KOPT-K1 (cell line): ENCODE results near the gene PCDHB7.
"Not testable (repeated sequence)": the region's sequence is repeated elsewhere in the genome, so short reads cannot be mapped to it uniquely, and the experiment has no call there.

Source experiments
- H3K27ac ChIP-seq: fragments of 200-600 bp; sonication (generic); 2 replicates; pipeline ENCODE4 v1.5.1; 2016; ENCODE audit warnings: antibody characterized with exemption, mild to moderate bottlenecking, low read depth, low read length; ENCODE audit not compliant: poor library complexity, severe bottlenecking
- H3K36me3 ChIP-seq: fragments of 200-600 bp; sonication (generic); 2 replicates; pipeline ENCODE4 v1.5.1; 2017; ENCODE audit warnings: antibody characterized with exemption, mild to moderate bottlenecking, low read length, moderate library complexity; ENCODE audit not compliant: insufficient read depth
- H3K9me3 ChIP-seq: fragments of 200-600 bp; sonication (generic); 2 replicates; pipeline ENCODE4 v1.5.1; 2017; ENCODE audit warnings: antibody characterized with exemption, low read length, mild to moderate bottlenecking; ENCODE audit not compliant: insufficient read depth, poor library complexity, severe bottlenecking

Gene PCDHB7

GRCh38 chr5:141199359-141200235 lies 27.2 kb downstream of the PCDHB7 start, which contains the start of gene PCDHB11:
PCDHB11 (plus strand) TSS chr5:141199627; CDS start chr5:141199775, 148 bp downstream.
- no peaks in the 10 kb centered on the region for H3K36me3 ChIP-seq
- peaks cover 23% of the 10 kb centered on the region for H3K9me3 ChIP-seq
- H3K27ac ChIP-seq: no peak within 1 kb of the TSS

GRCh38 chr5:141201126-141201525 lies 28.7 kb downstream of the PCDHB7 start:
- H3K36me3 ChIP-seq, H3K27ac ChIP-seq: not testable (repeated sequence)
- H3K9me3 ChIP-seq: peaks cover 21% of the 10 kb centered on the region

GRCh38 chr5:141201646-141202045 lies 29.2 kb downstream of the PCDHB7 start:
- H3K27ac ChIP-seq, H3K36me3 ChIP-seq: not testable (repeated sequence)
- peaks cover 16% of the 10 kb centered on the region for H3K9me3 ChIP-seq

GRCh38 chr5:141208478-141208877 lies 36.0 kb downstream of the PCDHB7 start, which contains the start of gene PCDHB12:
PCDHB12 (plus strand) TSS chr5:141208719; CDS start chr5:141208908, 189 bp downstream.
- Histone ChIP-seq H3K27ac (no peak within 1 kb of the TSS), H3K36me3 (no peaks in the 10 kb centered on the region), H3K9me3 (no peaks in the 10 kb centered on the region)

DNA sequence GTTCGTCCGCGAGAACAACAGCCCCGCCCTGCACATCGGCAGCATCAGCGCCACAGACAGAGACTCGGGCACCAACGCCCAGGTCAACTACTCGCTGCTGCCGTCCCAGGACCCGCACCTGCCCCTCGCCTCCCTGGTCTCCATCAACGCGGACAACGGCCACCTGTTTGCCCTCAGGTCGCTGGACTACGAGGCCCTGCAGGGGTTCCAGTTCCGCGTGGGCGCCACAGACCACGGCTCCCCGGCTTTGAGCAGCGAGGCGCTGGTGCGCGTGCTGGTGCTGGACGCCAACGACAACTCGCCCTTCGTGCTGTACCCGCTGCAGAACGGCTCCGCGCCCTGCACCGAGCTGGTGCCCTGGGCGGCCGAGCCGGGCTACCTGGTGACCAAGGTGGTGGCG lies 37.8 kb downstream of the PCDHB7 start:
- not testable (repeated sequence) for H3K36me3 ChIP-seq, H3K9me3 ChIP-seq, H3K27ac ChIP-seq

DNA sequence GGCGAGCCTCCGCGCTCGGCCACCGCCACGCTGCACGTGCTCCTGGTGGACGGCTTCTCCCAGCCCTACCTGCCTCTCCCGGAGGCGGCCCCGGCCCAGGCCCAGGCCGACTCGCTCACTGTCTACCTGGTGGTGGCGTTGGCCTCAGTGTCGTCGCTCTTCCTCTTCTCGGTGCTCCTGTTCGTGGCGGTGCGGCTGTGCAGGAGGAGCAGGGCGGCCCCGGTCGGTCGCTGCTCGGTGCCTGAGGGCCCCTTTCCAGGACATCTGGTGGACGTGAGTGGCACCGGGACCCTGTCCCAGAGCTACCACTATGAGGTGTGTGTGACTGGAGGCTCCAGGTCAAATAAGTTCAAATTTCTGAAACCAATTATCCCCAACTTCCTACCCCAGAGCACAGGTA lies 38.4 kb downstream of the PCDHB7 start:
- not testable (repeated sequence) for H3K27ac ChIP-seq, H3K36me3 ChIP-seq, H3K9me3 ChIP-seq

GRCh38 chr5:141213656-141214339 lies 41.4 kb downstream of the PCDHB7 start, which contains the start of gene PCDHB13:
PCDHB13 (plus strand) TSS chr5:141213919; CDS start chr5:141214124, 205 bp downstream.
- H3K27ac ChIP-seq, H3K9me3 ChIP-seq, H3K36me3 ChIP-seq: not testable (repeated sequence)

DNA sequence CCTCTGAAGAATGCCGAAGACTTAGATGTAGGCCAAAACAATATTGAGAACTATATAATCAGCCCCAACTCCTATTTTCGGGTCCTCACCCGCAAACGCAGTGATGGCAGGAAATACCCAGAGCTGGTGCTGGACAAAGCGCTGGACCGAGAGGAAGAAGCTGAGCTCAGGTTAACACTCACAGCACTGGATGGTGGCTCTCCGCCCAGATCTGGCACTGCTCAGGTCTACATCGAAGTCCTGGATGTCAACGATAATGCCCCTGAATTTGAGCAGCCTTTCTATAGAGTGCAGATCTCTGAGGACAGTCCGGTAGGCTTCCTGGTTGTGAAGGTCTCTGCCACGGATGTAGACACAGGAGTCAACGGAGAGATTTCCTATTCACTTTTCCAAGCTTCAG lies 42.1 kb downstream of the PCDHB7 start:
- not testable (repeated sequence) for H3K27ac ChIP-seq, H3K9me3 ChIP-seq, H3K36me3 ChIP-seq

DNA sequence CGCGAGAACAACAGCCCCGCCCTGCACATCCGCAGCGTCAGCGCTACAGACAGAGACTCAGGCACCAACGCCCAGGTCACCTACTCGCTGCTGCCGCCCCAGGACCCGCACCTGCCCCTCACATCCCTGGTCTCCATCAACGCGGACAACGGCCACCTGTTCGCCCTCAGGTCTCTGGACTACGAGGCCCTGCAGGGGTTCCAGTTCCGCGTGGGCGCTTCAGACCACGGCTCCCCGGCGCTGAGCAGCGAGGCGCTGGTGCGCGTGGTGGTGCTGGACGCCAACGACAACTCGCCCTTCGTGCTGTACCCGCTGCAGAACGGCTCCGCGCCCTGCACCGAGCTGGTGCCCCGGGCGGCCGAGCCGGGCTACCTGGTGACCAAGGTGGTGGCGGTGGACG lies 43.1 kb downstream of the PCDHB7 start:
- H3K9me3 ChIP-seq, H3K36me3 ChIP-seq, H3K27ac ChIP-seq: not testable (repeated sequence)

DNA sequence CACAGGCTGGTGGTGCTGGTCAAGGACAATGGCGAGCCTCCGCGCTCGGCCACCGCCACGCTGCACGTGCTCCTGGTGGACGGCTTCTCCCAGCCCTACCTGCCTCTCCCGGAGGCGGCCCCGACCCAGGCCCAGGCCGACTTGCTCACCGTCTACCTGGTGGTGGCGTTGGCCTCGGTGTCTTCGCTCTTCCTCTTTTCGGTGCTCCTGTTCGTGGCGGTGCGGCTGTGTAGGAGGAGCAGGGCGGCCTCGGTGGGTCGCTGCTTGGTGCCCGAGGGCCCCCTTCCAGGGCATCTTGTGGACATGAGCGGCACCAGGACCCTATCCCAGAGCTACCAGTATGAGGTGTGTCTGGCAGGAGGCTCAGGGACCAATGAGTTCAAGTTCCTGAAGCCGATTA lies 43.6 kb downstream of the PCDHB7 start:
- not testable (repeated sequence) for H3K9me3 ChIP-seq, H3K36me3 ChIP-seq, H3K27ac ChIP-seq

DNA sequence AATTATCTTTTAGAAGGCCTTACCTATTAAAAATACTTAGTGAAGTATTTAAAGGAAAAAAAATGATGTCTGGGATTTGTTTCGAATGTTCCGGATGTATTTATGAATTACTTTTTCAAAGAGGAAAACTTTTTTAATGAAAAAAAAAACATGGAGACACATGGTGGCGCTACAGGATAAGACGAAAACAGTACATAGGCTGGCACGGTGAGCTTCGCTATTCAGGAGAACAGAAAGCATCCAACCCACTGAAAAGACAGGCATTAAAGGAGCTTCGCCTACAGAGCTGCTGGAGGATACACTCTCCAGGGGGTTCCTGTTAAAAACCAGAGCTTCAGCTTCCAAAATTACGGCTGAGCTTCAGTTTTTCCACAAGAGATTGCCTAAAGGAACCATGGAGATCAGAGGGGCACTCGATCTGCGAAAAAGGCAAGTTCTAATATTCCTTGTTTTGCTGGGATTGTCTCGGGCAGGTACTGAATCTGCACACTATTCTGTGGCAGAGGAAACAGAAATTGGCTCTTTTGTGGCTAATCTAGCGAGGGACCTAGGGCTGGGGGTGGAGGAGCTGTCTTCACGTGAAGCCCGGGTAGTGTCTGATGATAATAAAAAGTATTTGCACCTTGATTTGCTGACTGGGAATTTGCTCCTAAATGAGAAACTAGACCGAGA lies 50.8 kb downstream of the PCDHB7 start, which contains the start of gene PCDHB14:
Gene PCDHB14 (plus strand): TSS at position 232 of the 672 bp plus-strand sequence. CDS start 163 bp downstream, at position 395.
- no peaks in the 10 kb centered on the region for H3K36me3 ChIP-seq
- H3K9me3 ChIP-seq: no peaks in the 10 kb centered on the region
- H3K27ac ChIP-seq: no peak within 1 kb of the TSS

DNA sequence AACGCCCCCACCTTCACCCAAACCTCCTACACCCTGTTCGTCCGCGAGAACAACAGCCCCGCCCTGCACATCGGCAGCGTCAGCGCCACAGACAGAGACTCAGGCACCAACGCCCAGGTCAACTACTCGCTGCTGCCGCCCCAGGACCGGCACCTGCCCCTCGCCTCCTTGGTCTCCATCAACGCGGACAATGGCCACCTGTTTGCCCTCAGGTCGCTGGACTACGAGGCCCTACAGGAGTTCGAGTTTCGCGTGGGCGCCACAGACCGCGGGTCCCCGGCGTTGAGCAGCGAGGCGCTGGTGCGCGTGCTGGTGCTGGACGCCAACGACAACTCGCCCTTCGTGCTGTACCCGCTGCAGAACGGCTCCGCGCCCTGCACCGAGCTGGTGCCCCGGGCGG lies 52.4 kb downstream of the PCDHB7 start:
- H3K9me3 ChIP-seq, H3K27ac ChIP-seq, H3K36me3 ChIP-seq: not testable (repeated sequence)

DNA sequence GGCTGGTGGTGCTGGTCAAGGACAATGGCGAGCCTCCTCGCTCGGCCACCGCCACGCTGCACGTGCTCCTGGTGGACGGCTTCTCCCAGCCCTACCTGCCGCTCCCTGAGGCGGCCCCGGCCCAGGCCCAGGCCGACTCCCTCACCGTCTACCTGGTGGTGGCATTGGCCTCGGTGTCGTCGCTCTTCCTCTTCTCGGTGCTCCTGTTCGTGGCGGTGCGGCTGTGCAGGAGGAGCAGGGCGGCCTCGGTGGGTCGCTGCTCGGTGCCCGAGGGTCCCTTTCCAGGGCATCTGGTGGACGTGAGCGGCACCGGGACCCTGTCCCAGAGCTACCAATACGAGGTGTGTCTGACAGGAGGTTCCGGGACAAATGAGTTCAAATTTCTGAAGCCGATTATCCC lies 53.0 kb downstream of the PCDHB7 start:
- H3K36me3 ChIP-seq, H3K9me3 ChIP-seq: not testable (repeated sequence)

More for the DNA sequence above, 53.0 kb downstream of the PCDHB7 start:
- H3K27ac ChIP-seq: not testable (repeated sequence)
